Activated CD8-positive, alpha-beta memory T cell treated with anti-CD3 and anti-CD28 coated beads, Interleukin-2, amount 50 U/mL, for 4 hours (primary cell): ENCODE results near the gene RAB31.

ENCODE experiments used
- DNase-seq: peaks from one replicate; pipeline ENCODE4 v3.0.0-alpha.2; 2020

Gene RAB31

DNA sequence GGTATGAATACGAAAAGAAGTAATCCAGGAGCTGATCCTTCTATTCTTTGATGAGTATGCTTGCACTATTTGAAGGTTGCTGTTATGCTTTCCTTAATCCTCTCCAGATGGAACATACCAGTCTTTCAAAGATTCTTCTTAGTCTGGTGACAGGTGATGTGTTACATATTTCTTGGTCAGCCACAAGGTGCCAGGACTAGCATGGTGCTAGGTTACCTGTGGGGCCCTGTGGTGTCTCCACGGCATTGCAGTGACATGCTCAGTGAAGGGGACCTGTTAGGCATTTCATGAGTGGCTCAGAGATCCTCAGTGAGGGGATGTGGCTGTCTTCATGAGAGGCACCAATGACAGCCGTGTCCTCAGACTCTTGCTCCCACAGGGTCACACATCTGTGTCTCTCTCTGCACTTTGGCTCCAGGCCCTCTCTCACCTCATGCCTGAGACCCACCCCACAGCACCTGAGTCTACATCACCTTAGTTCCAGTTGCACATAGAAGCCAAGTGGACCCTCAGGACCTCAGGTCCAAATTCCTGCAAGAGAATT lies 13.1 kb upstream of the RAB31 start:
- no peak for DNase-seq

DNA sequence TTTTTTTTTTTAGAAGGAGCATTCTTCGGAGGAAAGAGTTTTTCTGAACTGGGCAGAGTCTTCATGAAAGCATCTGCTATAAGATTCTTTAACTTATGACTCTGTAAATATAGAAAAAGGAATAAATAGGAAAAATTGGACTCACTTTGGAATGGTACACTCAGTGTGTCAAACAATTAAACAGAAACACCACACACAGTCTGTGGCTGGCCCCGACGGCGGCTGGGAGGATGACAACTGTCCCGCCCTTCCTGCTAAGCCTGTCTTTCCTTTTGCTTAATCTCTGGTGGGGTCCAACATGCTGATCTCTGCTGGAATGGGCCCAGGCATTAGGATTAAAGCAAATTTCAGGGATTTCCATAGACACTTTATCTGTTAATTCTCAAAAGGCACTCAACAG lies 12.5 kb upstream of the RAB31 start:
- no peak for DNase-seq

- no peak for DNase-seq
Measured at GRCh38 chr18:9696112-9696511, 12.0 kb upstream of the RAB31 start.

GRCh38 chr18:9696701-9697100 lies 11.4 kb upstream of the RAB31 start:
- DNase-seq: no peak

DNA sequence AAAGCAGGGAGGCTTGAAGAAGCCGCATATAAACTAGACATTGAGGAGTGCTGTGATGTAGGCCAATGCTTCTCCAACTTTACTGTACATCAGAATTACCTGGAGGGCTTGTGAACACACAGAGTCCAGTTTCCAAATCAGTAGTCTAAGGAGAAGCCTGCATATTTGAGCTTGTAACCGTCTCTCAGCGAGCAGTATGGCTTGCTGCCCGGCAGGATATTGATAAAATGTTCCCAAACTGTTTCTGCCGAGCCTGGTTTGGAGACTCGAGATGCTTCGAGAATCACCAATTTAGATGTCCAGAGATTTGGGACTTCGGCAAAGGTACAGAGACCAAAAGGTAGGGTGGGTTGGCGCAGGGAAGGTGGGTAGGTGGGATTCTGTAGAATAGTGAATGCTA lies 11.0 kb upstream of the RAB31 start:
- no peak for DNase-seq

GRCh38 chr18:9698497-9698896 lies 9.6 kb upstream of the RAB31 start:
- DNase-seq: no peak

DNA sequence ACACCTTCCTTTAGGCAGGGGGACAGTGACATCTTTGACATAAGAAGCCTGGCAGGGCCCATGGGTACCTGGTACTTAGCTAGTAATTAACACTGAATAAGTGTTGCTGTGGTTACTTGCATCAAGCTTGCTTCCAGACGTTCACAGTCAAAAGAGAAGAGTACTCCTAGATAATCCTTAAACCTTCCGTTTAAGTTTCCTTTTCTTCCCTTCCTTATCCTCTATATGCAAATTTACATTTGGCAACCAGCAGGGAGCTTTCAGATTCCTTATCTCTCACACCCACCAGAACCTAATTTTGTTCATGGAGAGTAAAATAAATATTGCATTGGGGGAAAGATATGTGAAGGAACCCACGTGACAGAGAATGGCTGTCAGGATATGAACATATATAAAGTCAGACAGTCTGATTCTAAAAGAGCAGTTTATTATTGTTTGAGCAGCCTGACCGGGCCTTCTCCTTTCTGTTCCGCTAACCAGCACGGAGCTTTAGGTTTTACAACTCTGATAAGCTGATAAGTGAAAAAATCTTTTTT lies 7.8 kb upstream of the RAB31 start:
- no peak for DNase-seq

DNA sequence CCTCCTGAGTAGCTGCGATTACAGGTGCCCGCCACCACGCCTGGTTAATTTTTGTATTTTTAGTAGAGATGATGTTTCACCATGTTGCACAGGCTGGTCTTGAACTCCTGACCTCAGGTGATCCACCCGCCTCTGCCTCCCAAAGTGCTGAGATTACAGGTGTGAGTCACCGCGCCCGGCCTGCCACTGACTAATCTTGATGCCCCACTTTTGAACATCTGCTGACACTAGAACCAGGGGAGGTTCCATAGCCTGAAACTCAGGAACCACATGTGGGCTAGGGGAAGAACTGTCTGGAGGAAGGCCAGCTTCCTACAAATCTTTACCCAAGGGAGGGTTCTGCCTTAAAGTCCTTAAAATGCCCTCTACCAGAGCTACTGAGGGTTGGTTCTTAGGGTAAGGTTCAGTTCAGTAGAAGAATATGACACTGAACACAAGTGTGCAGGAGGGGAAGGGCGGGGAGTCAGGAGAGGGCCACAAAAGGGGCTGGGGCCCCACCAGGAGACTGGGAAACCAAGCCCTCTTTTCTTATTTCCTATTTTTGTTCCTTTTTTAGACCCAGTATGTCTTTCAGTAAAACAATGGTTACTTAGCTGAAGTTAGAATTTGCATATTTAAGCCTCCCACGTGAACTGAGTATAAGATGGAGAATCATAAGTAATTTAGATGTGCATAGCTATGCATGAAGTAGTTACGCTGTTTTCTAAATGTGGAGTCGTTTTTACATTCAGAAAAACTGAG lies 6.3 kb upstream of the RAB31 start:
- no peak for DNase-seq

DNA sequence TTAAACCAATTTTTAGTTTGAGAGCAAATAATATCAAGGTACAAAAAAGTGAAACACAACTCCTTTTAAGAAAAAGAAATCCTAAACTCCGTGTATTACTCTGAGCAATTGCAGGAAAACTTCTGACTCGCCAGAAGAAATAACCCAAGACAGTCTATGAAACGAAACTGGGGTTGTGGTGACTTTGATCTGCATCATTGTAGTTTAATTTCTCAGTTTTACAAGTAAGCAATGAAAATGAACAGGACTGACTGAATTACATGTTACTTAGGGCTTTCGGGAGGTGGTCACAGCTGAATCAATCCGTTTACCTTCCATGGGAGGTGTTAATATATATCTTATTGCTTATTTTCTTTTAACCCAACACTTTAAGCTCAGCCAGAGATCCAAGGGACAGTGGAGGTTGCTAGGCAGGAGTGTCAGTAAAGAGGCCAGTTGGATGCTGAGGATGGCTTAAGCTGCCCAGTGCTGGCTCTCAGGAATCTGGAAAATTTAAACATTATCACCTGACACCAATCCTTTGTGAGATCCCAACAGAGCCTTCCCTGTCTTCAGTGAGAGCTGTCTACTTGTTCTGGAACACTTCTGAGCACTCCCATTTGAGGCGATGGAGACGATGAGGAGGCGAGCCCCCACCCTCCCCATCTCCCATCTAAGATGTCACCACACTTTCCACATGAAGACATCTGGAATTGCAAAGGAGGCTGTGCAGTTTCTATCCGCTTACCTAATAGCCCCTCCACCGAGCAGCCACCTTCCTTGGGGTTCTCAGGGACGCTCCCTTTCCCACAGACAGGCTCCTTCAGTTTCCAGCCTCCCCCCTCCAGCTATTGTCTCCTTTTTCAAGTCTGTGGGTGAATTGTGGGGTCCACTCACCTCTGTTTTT lies 3.6 kb upstream of the RAB31 start:
- DNase-seq: no peak

DNA sequence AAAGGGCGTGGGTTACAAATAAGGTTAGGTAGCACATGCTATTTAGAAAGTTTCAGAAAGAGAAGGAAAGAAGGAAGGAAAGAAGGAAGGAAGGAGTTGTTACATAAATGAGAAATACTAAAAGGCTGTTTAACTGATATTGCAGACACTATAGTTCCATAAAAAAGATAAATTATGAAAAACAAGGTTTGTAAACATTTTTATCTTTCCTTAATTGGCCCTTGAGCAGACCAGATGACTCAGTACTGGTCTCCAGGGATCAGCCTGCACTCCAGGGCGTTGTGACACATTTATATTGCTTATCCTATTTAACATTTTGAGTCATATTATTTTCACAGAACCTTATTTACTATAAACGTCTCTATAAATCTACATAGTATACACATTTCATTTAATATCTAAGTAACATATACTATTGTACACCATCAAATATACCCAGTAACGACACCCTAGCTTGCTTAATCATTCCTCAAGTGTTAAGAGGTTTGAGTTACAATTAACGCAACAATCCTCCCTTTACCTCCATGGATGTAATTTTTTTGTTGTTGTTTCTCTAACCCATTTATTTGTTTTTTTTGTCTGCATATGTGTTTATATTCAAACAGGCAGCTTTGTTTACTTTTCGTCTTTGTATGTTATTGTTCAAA lies 2.8 kb upstream of the RAB31 start:
- no peak for DNase-seq

DNA sequence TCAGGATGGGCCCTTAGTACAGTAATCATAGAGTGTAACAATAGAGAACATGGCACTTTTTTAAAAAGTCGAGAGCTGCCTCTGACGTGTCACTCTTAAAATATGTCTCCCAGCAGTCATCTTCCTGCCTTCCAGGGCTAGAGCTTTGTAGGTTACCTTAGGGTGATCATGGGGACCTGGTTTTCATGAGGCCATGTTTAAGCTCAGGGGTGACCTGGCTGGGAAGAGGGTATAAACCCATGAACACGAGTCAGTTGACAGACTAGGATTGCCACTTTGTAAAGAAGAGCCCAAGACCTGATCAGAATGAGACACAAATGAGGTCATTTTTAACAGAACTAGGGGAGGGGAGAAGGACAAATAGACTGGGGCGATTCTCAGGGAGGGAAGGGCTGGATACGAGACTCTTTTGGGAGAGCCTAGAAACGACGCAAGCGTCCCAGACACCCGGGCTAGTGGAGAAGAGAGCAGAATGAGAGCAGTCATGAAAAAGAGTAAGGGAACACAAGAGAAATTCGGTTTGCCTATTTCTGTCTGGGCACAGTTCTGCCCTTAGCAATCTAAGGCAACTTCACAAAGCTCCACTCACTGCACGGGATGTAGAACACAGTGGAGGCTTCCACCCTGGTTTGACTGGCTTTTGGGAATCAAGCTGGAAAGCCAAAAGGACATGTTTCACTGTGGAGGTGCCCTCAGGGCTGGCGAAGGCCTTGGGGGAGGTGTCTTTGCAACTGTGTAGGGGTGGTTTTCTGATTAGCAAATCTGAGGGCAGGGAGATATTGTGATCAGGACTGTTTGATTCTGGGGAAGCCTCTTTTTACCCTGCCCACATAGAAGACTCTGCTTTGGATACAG lies 1.8 kb upstream of the RAB31 start:
- no peak for DNase-seq

- DNase-seq: no peak
Measured at GRCh38 chr18:9707381-9708056, 582 bp upstream of the RAB31 start.

DNA sequence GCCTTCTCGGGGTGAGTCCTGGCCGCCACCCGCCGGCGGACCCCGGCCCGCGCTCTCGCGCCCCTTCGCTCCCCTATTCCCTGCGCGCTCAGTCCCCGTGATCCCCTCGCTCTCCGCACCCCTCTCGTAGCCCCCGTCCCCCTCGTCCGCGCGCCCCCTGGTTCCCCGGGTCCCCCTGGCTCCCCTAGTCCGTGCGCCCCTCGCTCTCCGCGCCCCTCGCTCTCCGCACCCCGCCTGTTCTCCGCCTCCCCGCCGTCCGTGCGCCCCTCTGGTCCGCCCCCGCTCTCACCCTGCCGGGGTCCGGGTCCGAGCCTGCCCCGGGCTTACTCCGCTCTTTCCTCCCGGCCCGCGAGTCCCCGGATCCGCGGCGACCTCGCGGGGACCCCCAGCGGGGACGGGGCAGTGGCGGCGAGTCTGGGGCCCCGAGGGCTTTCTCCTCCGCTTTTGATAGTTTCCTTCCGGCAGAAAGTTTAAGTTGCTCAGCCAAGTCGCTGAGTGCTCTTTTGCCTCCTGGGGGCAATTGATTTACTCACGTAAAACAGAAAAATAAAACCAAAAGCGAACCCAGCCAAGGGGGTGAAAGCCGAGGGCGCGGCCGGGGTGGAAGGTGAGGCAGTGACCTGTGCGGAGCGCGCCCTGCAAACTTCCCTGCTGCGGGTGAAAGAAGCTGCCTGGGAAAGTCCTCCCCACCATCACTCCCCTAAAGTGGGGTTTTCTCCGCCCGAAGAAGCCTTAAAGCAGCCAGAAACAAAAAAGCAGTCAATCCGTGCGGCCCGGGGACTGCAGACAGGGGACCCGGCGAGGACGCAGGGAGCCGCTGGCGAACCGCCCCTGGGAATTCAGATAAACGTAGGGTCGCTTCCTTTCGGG lies 568 bp downstream of the RAB31 start:
- no peak for DNase-seq

DNA sequence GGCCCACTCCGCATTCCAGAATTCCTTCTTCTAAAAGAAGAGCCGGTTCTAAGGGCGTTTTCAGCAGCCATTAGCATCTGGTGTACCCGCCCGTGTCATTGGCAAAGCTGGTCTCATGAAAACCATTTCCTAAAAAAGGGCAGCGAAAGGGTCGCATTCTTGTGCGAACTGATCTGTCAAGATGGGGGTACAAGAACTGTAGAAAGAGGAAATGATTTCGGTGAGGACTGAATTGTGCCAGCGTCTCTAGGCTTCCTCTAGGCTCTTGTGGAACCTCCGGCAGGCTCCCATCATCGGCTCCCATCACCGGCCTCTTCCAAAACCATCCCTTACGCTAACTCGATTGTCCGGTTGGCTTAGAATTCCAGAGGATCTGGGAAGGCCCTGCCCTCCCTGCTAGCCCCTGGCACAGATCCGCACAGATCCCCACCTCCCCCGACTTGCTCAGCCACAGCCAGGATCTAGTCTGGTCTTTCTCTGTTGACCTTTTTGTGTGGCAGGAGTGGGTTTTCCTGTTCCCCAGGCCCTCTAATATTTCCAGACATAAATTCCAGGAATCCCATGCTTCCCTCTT lies 1.3 kb downstream of the RAB31 start:
- no peak for DNase-seq

DNA sequence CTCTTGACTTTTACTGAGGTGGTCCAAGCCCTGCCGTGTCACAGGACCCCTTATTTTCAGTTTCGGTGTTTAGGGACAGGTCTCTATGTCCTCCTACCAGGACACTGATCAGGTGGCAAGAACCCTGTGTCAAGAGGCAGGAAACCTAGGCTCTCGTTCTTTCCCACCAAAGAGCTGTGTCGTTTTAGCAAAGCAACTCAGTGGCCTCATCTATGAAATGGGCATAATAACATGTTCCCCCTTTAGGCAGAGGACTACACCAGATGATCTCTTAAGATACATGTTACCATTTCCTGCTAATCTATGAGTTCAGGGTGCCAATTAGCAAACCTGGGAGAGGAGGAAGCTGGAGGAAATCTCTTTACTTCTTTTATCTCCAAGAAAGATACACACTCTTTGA lies 1.9 kb downstream of the RAB31 start:
- no peak for DNase-seq

- DNase-seq: no peak
Measured at GRCh38 chr18:9711361-9712129, 3.4 kb downstream of the RAB31 start.

DNA sequence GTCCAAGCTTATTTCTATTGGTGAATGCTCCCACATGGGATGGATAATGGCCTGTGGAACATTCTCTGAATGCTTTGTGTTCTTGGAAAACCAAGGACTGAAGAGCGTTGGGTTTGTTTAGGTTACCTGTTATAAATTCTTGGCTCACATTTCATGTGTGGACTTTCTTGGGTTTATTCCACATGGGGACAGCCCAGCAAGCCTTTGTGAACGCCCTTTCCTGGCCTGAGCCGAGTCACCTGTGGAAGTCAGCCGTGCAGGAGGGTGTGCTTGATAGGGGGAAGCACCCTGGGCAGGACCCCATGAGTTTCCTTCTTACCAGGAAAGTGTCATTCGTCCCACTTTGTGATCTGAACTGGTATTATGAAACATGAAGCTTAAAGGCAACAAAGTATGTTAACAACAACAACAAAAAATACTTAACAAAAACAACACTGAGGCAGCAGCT lies 4.1 kb downstream of the RAB31 start:
- no peak for DNase-seq

- no peak for DNase-seq
Measured at GRCh38 chr18:9712611-9713010, 4.5 kb downstream of the RAB31 start.
